Measurements from ENCODE around the gene RSRC2. TPM values are rescaled to one million over a fixed set of nuclear protein-coding genes. Genes with fewer than 3 reads are reported as not detected.
A peak's percentile ranks its signal among the peaks of the same experiment; 100 is the strongest.
"Not testable (repeated sequence)": the region's sequence is repeated elsewhere in the genome, so short reads cannot be mapped to it uniquely, and the experiment has no call there.

RSRC2 gene
- total and polyA plus RNA-seq, 2 experiments from 2014 or later = 72.2 to 102 TPM

DNA sequence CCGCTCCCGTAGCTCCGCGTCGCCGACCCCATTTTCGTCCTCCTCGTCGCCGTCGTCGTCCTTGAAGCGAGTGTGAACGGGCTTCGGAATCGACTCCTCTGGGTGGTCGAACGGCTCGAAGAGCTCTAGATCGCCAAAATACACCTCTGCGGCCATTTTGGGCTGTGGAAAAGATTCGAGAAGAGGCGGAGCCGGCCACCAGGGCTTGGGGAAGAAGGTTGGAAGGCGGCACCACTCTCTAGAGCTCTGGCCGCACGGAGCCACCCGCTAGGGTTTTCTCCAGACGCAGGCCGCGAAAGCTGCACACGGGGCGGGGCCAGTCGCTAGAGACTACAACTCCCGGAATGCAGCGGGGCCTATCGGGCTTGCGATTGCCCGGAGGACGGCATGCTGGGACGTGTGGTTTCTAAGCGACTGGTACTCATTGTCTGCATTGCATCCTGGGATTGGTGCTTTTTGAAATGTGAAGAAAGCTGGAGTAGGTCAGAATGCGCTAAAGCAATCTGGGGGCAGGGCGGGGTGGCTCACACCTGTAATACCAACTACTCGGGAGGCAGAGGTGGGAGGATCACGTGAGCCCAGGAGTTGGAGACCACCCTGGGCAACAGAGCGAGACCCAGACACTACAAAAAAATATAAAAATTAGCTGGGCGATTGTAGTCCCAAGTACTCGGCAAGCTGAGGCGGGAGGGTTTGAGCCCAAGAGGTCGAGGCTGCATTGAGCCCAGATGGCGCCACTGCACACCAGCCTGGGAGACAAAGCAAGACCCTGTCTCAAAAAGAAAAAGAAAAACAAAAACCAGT, 25.8 kb downstream of the RSRC2 start, which contains the start of gene ZCCHC8:
Gene ZCCHC8, minus strand, starts transcription at position 248 of the 804 bp plus-strand sequence. Its CDS starts 92 bp downstream, at position 156.
- Histone ChIP-seq H3K27ac (peak within 1 kb of the TSS; percentile 98), H3K36me3 (peaks cover 38% of the 10 kb centered on the region), H3K9me3 (ENCODE audit: low read depth) (no peaks in the 10 kb centered on the region), H3K27me3 (no peaks in the 10 kb centered on the region), H3K4me3 (peak within 1 kb of the TSS; percentile 67), H3K4me1 (ENCODE audit: low read depth) (peaks cover 10% of the 10 kb centered on the region)
- DNase-seq (ENCODE audit: low read depth in 1 of 2, low spot score in 1 of 2) = peak; percentile 99
- TF ChIP-seq, protein P1, sequence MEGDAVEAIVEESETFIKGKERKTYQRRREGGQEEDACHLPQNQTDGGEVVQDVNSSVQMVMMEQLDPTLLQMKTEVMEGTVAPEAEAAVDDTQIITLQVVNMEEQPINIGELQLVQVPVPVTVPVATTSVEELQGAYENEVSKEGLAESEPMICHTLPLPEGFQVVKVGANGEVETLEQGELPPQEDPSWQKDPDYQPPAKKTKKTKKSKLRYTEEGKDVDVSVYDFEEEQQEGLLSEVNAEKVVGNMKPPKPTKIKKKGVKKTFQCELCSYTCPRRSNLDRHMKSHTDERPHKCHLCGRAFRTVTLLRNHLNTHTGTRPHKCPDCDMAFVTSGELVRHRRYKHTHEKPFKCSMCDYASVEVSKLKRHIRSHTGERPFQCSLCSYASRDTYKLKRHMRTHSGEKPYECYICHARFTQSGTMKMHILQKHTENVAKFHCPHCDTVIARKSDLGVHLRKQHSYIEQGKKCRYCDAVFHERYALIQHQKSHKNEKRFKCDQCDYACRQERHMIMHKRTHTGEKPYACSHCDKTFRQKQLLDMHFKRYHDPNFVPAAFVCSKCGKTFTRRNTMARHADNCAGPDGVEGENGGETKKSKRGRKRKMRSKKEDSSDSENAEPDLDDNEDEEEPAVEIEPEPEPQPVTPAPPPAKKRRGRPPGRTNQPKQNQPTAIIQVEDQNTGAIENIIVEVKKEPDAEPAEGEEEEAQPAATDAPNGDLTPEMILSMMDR (IDR thresholded peaks at IDR 0.05; ENCODE audit: low read depth, low read length) = no peak

DNA sequence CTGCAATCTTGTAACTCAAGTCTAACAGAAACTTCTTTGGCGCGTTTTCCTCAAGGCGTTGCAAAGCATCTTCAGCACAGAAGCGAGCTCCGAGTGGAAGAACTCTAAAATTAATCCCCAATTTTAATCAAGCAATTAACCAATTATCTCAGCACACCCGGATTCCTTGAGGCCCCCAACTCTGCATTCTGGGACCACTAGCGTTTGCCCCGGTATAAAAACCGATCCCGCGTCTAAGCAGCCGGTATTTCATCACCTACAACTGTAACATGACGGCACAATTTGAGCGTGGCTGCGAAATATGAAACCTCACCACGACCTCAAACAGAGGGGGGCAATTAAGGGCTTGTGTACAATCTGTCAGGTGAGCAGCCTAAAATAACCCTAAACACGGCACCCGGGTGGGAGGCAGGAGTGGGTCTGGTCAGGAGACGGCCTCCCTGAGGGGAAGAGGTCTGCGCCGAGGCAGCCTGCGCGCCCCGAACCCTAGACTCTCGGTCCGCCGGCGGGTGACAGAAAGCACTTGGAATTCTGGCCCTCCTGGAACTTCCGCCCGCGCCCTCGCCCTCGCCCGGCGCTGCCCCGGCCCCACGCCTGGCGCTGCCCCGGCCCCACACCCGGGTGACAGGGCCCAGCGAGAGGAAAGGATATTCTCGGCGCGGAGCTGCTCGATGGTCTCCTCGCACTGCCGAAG, 26.6 kb downstream of the RSRC2 start:
- peaks cover 10% of the 10 kb centered on the region for H3K4me1 ChIP-seq (ENCODE audit: low read depth)
- H3K9me3 ChIP-seq (ENCODE audit: low read depth) = no peaks in the 10 kb centered on the region
- DNase-seq (ENCODE audit: low read depth in 1 of 2, low spot score in 1 of 2) = peak in 1 of 2 donors; percentile 70
- no peaks in the 10 kb centered on the region for H3K27me3 ChIP-seq
- TF ChIP-seq, protein P1 (IDR thresholded peaks at IDR 0.05; ENCODE audit: low read depth, low read length) = no peak
- H3K27ac ChIP-seq = peak overlapping the region; percentile 98
- H3K36me3 ChIP-seq = peaks cover 31% of the 10 kb centered on the region
- H3K4me3 ChIP-seq = peak overlapping the region; percentile 67

DNA sequence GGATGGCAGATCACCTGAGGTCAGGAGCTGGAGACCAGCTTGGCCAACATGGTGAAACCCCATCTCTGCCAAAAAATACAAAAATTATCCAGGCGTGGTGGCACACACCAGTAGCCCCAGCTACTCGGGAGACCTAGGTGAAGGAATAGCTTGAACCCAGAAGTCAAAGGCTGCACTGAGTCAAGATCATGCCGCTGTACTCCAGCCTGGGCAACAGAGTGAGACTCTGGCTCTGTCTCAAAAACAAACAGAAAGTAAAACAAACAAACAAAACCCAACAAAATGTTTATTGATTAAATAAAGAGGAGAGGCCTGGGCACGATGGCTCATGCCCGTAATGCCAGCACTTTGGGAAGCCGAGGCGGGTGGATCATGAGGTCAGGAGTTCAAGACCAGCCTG, 31.5 kb downstream of the RSRC2 start:
- peaks cover 10% of the 10 kb centered on the region for H3K4me1 ChIP-seq (ENCODE audit: low read depth)
- no peaks in the 10 kb centered on the region for H3K9me3 ChIP-seq (ENCODE audit: low read depth)
- no peak overlapping the region for H3K4me3 ChIP-seq
- peaks cover 35% of the 10 kb centered on the region for H3K36me3 ChIP-seq
- TF ChIP-seq, protein P1 (IDR thresholded peaks at IDR 0.05; ENCODE audit: low read depth, low read length) = no peak
- DNase-seq (ENCODE audit: low read depth in 1 of 2, low spot score in 1 of 2) = no peak
- H3K27ac ChIP-seq = no peak overlapping the region
- no peaks in the 10 kb centered on the region for H3K27me3 ChIP-seq

DNA sequence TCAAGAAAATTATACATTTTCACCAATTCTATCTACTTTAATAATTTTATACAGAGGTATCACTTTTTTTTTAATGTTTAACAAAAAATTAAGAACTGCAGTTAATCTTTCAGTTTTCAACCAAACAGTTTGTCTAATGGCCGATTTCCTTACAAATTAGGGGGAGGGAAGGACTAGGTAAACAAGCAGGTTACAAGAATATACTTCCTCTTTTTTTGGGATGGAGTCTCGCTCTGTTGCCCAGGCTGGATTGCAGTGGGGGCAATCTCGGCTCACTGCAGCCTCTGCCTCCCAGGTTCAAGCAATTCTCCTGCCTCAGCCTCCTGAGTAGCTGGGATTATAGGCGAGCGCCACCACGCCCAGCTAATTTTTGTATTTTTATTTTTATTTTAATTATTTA, 33.5 kb downstream of the RSRC2 start:
- H3K27ac ChIP-seq; H3K27me3 ChIP-seq; DNase-seq (ENCODE audit: low read depth in 1 of 2, low spot score in 1 of 2); H3K9me3 ChIP-seq (ENCODE audit: low read depth); H3K4me1 ChIP-seq (ENCODE audit: low read depth); H3K4me3 ChIP-seq: not testable (repeated sequence)
- peaks cover 51% of the 10 kb centered on the region for H3K36me3 ChIP-seq

DNA sequence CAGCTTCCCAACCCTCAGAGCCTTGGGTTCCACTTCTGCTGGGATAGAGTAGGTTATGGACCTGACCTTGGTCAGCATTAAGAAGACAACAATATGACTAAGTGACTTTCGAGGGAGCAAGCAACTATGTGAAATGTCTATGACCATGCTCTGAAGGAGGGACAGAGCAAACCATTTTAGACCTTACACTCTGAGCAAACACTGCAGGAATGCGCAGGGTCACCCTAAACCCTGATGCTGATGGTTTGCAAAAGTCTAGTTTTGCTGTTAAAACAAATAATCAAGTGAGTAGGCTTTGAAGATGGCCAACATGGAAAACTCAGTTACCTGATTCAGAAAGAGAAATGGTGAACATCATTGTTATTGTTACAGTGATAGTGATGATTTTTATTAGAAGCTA, 34.7 kb downstream of the RSRC2 start:
- Histone ChIP-seq H3K9me3 (ENCODE audit: low read depth) (no peaks in the 10 kb centered on the region), H3K4me1 (ENCODE audit: low read depth) (no peaks in the 10 kb centered on the region), H3K27ac (no peak overlapping the region), H3K27me3 (no peaks in the 10 kb centered on the region), H3K4me3 (no peak overlapping the region), H3K36me3 (peaks cover 57% of the 10 kb centered on the region)
- no peak for DNase-seq (ENCODE audit: low read depth in 1 of 2, low spot score in 1 of 2)
- TF ChIP-seq, protein P1 (IDR thresholded peaks at IDR 0.05; ENCODE audit: low read depth, low read length) = no peak

DNA sequence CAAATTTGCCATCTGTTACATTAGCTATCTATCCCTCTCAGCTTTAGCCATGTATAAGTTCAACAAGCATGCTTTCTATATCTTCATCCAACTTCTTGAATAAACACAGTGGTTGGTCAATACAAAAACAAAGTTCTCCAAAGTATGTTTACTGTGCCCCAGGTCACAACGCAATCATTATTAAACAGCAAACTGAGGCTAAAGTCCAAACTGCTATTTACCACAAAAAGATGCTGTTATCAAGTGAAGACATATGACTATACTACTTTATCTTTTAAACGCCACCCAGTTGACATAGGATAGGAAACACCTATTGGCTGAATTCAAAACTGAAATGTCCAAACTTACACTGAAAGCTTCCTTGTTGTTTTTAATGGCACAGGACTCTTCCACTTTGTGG, 37.7 kb downstream of the RSRC2 start:
- Histone ChIP-seq H3K27me3 (no peaks in the 10 kb centered on the region), H3K36me3 (peaks cover 56% of the 10 kb centered on the region), H3K4me3 (no peak overlapping the region), H3K9me3 (ENCODE audit: low read depth) (no peaks in the 10 kb centered on the region), H3K4me1 (ENCODE audit: low read depth) (no peaks in the 10 kb centered on the region), H3K27ac (no peak overlapping the region)
- TF ChIP-seq, protein P1 (IDR thresholded peaks at IDR 0.05; ENCODE audit: low read depth, low read length) = no peak
- DNase-seq (ENCODE audit: low read depth in 1 of 2, low spot score in 1 of 2) = no peak

DNA sequence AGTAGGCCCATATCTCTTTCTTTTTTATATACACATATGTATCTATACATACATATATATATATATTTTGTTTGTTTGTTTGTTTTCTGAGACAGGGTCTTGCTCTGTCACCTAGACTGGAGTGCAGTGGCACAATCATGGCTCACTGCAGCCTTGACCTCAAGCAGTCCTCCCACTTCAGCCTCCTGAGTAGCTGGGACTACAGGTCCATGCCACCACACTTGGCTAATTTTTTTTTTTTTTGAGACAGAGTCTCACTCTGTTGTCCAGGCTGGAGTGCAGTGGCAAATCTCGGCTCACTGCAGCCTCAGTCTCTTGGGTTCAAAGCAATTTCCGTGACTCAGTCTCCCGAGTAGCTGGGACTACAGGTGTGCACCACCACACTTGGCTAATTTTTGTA, 38.9 kb downstream of the RSRC2 start:
- peaks cover 65% of the 10 kb centered on the region for H3K36me3 ChIP-seq
- H3K27ac ChIP-seq; H3K4me1 ChIP-seq (ENCODE audit: low read depth); H3K27me3 ChIP-seq; H3K4me3 ChIP-seq; H3K9me3 ChIP-seq (ENCODE audit: low read depth); DNase-seq (ENCODE audit: low read depth in 1 of 2, low spot score in 1 of 2): not testable (repeated sequence)

Measured in cardiac muscle cell (in vitro differentiated cells and primary cell).